GM15510 (cell line): ENCODE measurements around the gene DLEU7.

Experiments
- POLR2A ChIP-seq: IDR thresholded peaks from 3 replicates; pipeline ENCODE4 v1.6.1; 2011; ENCODE audit warnings: borderline replicate concordance; ENCODE audit not compliant: insufficient read length; ENCODE audit errors: extremely low read depth

Gene DLEU7

DNA sequence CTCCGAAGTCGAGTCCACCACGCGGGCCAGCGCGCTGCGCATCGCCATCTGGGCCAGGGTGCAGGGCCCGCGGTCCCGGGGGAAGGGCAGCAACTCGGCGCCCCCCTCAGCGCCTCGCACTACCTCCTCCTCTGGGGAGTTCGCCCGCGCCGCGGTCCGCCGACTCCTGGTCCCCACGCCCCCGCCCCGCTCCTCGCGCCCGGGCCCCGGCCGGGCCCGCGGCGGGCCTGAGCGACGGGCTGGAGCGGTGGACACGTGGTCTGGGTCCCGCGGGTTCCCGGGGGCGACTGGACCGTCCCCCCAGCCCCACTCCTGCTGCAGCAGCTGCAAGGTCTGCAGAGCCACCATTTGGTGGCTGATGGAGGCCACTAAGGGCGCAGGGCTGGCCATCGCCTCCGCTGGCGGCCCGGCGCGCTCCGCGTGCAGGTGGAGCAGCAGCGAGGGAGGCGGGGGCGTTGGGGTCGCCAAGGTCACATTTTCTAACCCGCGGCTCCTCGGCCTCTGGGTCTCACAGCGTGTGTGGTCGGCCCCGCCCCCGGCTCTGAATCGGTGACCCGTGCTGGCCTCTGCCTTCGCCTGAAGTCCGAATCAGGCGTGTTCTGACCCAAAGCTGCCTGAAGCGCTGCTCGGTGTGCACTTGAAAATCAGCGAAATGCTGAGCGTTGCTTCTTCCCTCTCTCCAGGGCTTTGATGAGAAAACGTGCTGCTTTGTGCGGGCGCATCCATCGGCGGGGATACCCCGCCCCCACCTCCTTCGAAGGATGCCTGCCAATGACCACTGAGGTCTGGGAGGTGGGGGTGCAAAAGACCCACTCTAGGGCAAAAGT, at the start of gene DLEU7:
Gene DLEU7 (minus strand): TSS at position 436 of the 827 bp plus-strand sequence. CDS start 46 bp downstream, at position 390.
- TF ChIP-seq POLR2A = no peak

DNA sequence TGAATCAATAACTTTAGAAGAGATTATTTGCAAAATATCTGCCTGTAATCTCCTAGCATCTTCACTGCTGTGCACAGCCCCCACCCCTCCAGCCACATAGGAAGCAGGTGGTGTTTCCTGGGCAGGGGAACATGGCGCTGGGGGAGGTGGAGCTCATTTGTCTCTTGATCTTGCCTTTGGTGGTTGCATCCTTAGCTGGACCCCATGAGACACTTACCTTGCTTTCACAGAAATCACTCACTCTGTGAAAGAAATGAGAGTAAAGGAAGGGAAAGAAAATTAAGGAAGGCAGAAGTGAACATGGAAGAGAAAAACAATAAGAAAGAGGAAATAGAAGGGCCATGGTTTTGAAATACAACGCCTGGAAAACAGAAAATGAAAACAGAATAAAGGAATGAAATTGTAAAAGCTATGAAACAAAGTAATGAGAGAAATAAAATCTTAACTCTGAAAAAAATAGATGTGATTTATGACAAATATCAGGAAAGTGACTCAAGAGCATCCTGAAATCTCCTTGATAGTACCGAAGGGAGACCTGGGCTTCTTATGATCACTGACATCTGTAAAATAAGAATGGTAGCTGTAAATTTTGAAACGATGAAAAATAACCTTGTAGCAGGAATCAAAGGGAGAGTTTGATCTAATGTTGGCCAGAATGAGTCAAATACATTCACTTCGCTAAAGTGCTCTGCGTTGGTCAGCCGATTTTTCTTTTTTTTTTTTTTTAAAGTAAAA, 48.9 kb upstream of the DLEU7 start:
- TF ChIP-seq POLR2A = peak; percentile 42

DNA sequence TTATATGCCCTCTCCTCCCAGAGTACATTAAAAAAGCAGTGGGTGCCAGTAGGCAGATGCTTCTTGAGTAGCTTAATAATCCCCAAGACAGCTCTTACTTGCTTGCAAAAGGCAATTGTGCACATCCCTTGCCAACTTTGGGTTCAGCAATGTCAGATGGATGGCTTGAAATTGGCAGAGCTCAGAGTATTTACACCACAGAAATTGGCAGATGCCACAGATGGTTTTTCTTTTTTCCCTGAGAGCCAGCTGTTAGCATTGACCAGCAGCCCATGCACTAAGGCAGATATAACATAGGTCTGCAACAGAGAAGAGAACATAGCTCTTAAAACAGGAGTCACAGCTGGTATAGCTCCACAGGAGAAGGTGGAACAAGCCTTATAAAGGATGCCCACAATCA, 47.7 kb upstream of the DLEU7 start:
- TF ChIP-seq POLR2A = no peak

DNA sequence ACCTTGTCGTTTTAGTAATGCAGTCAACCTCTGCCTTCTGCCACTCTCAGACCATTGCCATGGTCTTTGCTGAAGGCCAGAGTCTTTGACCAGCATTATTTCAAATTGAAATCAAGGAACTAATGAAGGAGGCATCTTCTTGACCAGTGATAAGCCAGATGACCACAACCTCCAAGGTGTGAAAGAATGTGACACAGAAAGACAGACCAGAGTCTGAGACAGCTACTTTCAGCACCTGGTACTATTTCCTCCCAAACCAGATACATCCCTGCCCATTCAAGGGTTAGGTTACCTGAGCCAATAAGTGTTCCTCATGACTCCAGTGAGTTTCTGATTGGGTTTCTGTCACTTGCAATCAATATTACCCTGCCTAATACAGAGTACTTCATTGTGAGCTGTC, 45.8 kb upstream of the DLEU7 start:
- no peak for TF ChIP-seq POLR2A

- TF ChIP-seq POLR2A = no peak
Observed at GRCh38 chr13:50888362-50888761, 44.9 kb upstream of the DLEU7 start.

DNA sequence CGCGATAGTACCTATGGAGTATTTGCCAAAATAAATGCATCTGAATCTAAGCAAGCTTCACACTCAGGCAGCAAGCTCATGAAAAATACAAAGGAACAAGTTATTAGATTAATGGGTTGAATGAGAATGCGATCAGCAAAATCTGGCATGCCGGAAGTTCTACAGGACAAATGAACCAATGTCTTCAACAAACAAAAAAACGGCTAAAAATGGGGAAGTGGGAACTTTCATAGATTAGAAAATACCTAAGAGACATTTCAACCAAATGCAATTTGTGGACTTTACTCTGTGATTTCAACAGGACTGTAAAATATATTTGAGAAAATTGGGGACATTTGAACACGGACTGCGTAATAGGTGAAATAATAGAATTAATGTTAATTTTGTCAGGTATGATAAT, 43.7 kb upstream of the DLEU7 start:
- no peak for TF ChIP-seq POLR2A

- TF ChIP-seq POLR2A = no peak
Observed at GRCh38 chr13:50884265-50884664, 40.8 kb upstream of the DLEU7 start.

DNA sequence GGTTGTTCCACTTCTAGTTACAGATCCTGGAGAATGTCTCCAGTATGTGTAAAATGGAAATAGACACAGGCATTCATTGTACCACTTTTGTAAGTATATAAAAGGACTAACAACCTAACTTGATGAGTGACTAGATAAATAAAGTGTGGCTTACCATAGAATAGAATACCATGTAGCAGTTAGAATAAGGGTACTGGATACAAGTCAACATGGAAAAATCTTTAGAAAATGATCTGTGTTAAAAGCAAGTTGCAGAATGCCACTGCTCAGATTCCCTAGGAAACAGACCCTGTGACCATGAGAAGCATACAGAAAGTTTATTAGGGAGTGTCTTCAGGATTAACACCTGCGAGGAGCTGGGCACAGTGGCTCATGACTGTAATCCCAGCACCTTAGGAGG, 40.2 kb upstream of the DLEU7 start:
- TF ChIP-seq POLR2A = no peak

DNA sequence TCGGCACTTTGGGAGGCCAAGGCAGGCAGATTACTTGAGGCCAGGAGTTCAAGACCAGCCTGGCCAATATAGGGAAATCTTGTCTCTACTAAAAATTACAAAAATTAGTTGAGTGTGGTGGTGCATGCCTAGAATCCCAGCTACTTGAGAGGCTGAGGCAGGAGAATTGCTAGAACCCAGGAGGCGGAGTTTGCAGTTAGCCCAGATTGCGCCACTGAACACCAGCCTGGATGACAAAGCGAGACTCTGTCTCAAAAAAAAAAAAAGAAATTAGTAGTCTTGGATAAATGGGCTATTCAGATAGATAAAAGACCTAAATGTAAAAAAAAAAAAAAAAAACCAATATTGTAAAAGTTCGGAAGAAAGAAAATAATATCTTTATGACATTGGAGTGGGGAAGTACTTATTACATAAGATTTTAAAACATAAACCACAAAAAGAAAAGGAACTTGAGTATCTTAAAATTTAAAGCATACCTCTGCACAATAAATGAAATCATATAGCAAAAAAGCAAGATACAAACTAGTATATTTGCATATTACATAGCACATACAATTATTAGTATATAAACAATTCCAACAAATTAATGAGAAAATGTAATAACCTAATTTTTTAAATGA, 39.4 kb upstream of the DLEU7 start:
- no peak for TF ChIP-seq POLR2A

DNA sequence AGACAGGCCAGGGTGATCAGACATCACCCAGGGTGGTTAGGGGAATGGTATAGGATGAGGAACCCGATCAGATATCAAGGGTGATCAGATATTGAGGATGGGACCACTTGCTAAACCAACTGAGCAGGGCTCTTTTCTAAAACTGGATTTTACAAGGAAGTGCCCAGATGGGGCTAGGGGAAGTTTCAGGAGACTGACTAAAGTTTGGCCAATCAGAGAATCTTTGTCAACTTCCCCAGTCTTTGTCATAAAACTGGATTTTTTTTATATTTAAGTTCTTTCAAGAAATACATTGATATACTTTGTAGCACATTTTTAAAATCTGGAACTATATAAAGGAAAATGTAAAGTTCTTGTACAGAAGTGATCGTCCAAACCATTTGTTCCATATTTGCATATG, 30.5 kb upstream of the DLEU7 start:
- TF ChIP-seq POLR2A = no peak

GRCh38 chr13:50873467-50873866, 30.0 kb upstream of the DLEU7 start:
- no peak for TF ChIP-seq POLR2A

DNA sequence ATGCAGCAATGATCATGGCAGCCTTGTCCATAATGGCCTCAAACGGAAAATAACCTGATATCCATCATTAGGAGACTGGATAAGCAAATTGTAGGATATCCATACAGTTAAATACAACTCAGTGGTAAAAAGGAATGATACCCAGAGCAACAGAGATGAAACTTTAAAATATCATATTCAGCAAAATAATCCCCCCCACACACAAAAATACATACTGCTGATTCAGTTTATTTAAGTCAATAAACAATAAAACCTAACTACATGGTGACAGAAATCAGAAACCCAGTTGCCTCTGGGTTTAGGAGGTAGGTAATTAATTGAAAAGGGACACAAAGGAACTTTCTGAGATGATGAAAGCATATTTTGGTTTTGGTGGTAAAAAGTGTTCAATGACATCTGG, 27.9 kb upstream of the DLEU7 start:
- TF ChIP-seq POLR2A = no peak

DNA sequence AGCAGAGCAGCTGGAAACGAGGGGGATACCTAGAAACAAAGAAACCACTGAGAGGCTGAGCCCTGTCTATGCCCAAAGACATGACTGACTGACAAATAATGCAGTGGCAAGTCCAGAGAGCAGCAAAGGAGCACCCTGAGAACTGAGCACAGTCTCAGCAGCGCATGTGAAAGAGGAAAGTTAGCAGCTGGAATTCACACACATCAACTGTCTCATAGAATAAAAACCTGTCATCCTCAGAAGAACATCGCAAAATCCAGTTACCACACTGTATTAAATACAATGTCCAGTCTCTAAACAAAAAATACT, 24.1 kb upstream of the DLEU7 start:
- no peak for TF ChIP-seq POLR2A

- no peak for TF ChIP-seq POLR2A
Observed at GRCh38 chr13:50866817-50867636, 23.5 kb upstream of the DLEU7 start.

- no peak for TF ChIP-seq POLR2A
Observed at GRCh38 chr13:50864492-50864891, 21.0 kb upstream of the DLEU7 start.

DNA sequence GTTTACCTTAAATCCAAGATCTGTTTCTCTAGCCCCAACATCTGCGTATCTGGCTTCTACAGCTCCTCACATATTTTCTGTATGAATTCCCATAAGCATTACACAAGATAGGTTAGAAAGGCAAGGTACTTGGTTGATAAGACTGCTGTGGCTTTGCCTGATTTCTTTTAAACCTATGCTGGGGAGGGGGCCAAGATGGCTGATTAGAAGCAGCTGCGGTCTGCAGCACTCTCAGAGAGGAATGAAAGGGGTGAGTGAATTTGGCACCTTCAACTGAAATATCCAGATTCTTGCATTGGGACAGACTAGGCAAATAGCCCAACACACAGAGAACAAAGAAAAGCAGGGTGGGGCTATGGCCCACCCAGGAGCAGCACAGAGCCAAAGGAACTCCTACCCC, 12.2 kb upstream of the DLEU7 start:
- no peak for TF ChIP-seq POLR2A

DNA sequence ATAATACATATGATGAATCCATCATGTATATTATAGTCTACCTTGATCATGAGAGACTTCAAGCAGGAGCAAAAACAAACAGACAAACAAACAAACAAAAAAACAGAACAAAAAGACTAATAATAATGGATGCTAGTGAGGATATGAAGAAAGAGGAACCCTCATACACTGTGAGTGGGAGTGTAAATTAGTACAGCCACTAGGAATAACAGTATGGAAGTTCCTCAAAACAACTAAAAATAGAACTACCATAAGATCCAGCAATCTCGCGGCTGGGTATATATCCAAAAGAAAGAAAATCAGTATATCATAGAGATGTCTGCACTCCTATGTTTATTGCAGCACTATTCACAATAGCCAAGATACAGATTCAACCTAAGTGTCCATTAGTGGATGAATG, 7.0 kb upstream of the DLEU7 start:
- no peak for TF ChIP-seq POLR2A
